Central memory CD4-positive, alpha-beta T cell (primary cell): ENCODE measurements around the gene ITGAE.
A peak's percentile ranks its signal among the peaks of the same experiment; 100 is the strongest.
"Not testable (repeated sequence)": the region's sequence is repeated elsewhere in the genome, so short reads cannot be mapped to it uniquely, and the experiment has no call there.

Source experiments
- DNase-seq: peaks from one replicate; pipeline ENCODE4 v3.0.0; 2022

ITGAE gene

DNA sequence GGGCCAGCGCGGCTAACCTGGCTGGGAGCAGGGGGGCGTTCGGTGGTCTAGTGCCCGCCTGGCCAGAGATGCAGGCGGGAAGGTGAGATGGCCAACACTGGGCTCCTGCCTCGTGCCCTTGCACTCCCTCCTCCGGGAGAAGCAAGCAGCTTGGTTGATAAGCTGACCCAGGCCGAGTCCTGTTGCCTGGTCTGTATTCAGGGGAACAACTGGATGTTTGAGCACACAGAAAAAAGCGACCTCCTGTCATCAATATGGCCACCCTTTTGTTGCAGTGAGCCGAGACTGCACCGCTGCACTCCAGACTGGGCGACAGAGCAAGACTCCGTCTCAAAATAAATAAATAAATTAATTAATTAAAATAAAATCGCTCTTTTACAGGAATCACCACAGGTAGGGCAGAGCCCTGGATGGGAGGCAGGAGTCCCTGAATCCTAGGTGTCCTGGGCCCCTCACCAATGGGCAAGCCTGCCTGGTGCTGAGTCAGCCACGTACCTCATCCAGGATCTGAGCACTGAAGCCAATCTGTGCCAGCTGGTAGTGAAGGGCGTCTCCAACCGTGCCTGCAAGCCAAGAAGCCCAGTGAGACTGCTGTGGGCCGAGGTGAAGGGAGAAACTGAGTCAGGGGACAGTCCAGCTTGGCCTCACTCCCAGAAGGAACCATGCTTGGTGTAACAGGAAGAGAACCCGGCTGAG is 45.5 kb downstream of the ITGAE start:
- no peak for DNase-seq

GRCh38 chr17:3754458-3755334 is 46.3 kb downstream of the ITGAE start:
- peak; percentile 80 for DNase-seq

DNA sequence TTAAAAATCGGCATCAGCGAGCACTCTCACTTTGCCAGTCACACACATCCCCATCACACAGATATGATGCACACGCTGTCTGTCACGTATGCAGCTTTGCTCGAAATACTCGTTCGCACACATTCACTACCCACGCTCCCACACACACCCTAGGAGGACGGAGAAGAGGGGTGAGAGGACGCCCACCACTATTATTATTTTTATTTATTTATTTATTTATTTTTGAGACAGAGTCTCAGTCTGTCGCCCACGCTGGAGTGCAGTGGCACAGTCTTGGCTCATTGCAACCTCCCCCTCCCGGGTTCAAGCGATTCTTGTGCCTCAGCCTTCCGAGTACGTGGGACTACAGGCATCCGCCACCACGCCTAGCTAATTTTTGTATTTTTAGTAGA is 46.9 kb downstream of the ITGAE start:
- no peak for DNase-seq

GRCh38 chr17:3753624-3754023 is 47.4 kb downstream of the ITGAE start:
- no peak for DNase-seq

DNA sequence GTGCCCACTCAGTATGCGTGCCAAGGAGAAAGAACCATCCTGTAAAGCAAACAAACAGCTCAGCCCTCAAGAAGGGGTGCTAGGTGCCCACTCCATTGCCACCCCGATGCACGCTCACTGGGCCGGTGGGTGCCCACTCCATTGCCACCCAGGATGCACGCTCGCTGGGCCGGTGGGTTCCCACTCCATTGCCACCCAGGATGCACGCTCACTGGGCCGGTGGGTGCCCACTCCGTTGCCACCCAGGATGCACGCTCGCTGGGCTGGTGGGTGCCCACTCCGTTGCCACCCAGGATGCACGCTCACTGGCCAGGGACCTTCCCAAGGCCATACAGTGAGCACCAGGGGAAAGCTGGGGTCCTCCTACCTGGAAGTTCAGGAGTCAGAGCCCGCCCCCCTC is 49.2 kb downstream of the ITGAE start:
- no peak for DNase-seq

GRCh38 chr17:3750926-3751325 is 50.1 kb downstream of the ITGAE start:
- DNase-seq = peak; percentile 50

GRCh38 chr17:3750296-3750695 is 50.7 kb downstream of the ITGAE start:
- no peak for DNase-seq

DNA sequence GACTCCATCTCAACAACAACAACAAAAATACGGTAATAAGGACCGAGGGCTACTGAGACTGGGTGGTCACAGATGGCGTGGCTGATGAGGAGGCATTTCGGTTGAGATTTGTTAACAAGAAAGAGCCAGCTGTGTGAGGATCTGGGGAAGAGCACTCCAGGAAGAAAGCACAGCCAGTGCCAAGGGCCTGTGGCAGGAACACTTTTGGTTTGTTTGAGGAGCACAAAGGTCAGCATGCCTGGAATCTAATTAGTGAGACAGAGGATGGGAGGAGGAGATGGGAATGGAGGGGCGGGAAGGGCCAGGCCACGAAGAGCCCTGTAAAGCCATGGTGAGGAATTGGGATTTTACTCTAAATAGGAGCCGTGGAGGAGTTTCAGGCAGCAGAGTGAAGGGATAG is 52.4 kb downstream of the ITGAE start:
- no peak for DNase-seq

- no peak for DNase-seq
Measured at GRCh38 chr17:3747805-3748204, 53.2 kb downstream of the ITGAE start.

- DNase-seq = no peak
Measured at GRCh38 chr17:3745071-3745470, 55.9 kb downstream of the ITGAE start.

GRCh38 chr17:3744014-3744413 is 57.0 kb downstream of the ITGAE start:
- DNase-seq = no peak

DNA sequence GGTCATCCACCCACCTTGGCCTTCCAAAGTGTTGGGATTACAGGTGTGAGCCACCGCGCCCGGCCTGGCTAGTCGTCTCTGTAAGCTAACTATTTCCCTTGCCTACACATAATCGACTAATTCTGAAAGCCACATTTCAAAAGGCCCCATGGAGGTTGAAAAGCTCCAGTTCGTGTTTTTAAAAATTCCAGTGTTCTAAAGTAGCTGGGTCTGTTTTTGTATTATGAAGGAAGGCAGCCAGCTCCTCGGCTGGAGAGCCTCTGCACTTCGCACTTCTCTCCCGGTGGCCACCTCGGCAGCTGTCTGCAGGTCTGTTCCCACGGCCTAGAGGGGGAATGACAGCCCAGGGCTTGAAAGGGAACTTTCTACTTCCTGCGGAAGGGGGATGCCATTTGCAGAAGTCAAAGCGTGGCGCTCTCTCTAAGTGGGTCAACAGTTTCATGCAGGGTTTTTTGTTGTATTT is 60.3 kb downstream of the ITGAE start:
- peak; percentile 66 for DNase-seq

DNA sequence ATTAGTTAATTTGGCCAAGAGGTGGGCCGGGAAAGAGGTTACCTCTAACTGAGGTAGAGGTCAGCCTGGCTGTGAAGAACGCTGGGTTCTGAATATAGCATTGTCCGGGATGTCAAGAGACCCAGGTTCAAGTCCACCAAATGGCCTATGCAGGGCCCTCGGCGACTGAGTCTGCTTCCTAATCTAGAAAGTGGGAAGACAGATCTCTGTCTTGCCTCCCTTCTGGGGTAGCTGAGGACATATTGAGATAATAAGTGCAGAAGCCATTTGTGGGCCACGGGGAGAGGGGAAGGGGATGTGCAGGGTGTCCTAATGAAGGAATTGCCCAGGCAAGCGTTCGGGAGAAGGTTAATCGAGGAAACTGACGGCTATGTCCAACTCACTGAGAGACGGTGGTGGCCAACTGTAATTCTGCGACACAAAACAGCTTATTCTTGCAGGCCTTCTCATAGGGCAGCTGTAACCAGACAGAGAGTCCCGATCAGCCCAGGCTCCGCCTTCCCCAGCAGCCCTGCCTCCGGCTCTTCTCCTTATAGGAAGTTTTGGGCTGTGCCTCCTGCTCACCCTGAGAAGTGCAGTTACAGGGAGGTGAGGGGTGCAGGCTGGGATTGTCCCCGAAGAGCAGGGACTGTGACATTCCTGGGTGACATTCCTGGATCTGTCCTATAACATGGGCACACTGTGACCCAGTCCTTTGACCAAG is 61.4 kb downstream of the ITGAE start:
- no peak for DNase-seq

GRCh38 chr17:3738562-3739295 is 62.3 kb downstream of the ITGAE start:
- peak; percentile 53 for DNase-seq

DNA sequence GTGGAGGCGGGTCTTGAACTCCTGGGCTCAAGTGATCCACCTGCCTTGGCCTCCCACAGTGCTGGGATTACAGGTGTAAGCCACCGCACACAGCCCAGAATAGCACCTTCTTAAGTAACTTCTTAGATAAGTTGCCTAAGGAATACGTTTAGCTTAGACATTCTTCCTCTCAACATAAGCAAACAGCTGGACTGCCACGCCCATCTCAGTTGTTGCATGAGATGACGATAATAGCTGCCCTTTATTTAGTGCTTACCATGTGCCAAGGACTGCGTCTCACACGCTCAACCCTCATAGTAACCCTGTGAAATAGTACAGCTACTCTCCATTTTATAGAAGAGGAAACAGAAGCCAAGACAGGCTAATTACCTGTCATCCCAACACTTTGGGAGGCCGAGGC is 65.5 kb downstream of the ITGAE start:
- DNase-seq = no peak

DNA sequence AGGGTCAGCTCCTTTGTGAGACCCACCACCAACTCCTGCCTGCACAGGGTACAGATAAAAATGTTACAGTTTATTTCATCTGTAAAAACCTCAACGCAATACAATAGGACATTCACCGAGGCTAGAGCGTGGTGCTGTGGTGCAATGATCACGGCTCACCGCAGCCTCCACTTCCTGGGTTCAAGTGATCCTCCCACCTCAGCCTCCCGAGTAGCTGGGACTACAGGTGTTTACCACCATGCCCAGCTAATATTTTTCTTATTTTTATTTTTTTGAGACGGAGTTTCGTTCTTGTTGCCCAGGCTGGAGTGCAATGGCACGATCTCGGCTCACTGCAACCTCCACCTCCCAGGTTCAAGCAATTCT is 66.1 kb downstream of the ITGAE start:
- DNase-seq = not testable (repeated sequence)

- no peak for DNase-seq
Measured at GRCh38 chr17:3732210-3732621, 68.8 kb downstream of the ITGAE start.

DNA sequence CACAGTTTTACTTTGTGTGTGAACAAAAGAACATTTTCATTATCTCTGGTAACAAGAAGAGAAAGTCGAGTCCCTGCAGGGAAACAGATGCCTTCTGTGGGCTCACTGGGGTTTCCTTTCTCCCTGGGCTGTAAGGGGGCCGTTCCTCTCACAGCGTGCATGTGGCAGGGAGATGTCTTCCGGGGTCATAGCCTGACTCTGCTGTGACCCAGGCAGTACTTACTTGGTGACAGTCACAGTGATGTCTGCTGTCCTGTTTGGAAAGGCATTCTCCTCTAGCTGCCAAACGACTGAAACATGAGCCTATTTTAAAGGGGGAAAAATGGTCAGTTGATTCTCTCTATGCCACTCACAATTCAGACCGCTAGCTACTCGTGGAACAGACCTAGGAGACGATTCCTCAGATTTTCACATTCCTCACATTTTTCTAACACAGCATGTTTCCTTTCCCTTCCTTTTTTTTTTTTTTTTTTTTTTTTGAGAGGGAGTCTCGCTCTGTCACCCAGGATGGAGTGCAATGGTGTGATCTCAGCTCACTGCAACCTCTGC is 70.0 kb downstream of the ITGAE start:
- DNase-seq = no peak

- DNase-seq = no peak
Measured at GRCh38 chr17:3729881-3730280, 71.1 kb downstream of the ITGAE start.

- not testable (repeated sequence) for DNase-seq
Measured at GRCh38 chr17:3728099-3728498, 72.9 kb downstream of the ITGAE start.

GRCh38 chr17:3727041-3727440 is 73.9 kb downstream of the ITGAE start:
- no peak for DNase-seq

DNA sequence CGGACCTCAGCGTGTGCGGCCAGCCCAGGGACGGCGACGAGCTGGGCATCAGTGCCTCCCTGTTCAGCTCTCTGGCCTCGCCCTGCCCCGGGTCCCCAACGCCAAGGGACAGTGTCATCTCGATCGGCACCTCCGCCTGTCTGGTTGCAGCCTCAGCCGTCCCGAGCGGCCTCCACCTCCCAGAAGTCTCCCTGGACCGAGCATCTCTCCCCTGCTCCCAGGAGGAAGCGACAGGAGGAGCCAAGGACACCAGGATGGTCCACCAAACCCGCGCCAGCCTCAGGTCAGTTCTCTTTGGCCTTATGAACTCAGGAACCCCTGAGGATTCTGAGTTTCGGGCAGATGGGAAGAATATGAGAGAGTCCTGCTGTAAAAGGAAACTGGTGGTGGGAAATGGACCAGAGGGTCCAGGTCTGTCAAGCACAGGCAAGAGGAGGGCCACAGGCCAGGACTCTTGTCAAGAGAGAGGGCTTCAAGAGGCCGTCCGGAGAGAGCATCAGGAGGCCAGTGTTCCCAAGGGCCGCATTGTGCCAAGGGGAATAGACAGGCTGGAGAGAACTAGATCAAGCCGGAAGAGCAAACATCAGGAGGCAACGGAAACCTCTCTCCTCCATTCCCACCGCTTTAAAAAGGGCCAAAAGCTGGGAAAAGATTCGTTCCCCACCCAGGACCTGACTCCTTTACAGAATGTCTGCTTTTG is 76.5 kb downstream of the ITGAE start:
- DNase-seq = no peak
